Measurements from ENCODE around the gene EPHA8. TPM values are rescaled to one million over a fixed set of nuclear protein-coding genes. Genes with fewer than 3 reads are reported as not detected.

Gene EPHA8
- total and polyA plus RNA-seq, 2 donors from 2014 or later = 0.09 TPM; not detected in 1

DNA sequence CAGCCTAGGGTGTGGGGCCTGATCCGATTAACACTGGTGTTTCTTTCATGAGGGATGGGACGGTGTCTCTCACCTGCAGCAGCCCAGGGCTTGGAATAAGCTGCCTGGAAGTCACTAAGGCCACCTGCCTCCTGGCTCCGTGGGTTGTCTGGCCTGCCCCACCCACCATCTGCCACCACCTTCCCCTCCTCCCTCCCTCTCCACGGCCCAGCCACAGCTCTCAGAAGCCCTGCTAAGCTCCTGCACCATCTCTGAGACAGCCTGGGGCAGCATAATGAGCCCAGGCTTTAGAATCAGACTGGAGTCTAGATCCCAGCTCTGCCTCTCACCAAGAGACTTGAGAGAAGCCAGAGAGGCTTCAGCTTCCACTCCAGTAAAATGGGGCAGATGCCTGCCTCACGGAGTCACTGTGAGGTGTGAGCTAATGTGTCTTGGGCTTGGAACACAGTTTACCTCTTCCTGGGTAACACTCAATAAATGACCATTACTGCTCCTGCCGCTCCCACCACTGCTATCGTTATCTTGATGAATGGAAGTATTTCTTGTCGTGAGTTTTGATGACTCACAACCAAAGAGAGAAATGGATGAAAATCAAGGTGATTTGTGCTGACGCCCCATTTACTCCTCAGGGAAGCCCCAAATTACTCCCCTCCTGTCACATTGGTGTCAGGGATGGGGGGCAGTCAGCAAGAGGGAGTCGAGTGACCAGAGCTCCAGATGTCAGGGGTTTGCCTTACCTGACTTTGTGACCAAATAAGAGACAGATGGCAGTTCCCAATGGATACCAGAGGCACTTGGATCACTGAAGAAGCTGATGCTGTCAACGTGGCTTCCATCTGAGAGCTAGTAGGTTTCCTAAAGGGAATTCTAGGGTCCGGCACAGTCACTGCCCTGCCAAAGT, 49.6 kb downstream of the EPHA8 start:
- no peak overlapping the region for H3K27ac ChIP-seq (ENCODE audit: low read depth in 2 of 2, low read length in 2 of 2)
- H3K4me1 ChIP-seq (ENCODE audit: control insufficient read depth in 2 of 3, insufficient read depth in 2 of 3, low read depth in 1 of 3, low read length in 3 of 3) = no peaks in the 10 kb centered on the region
- no peak overlapping the region for H3K9ac ChIP-seq (ENCODE audit: low read length in 3 of 3)
- TF ChIP-seq, protein P1, sequence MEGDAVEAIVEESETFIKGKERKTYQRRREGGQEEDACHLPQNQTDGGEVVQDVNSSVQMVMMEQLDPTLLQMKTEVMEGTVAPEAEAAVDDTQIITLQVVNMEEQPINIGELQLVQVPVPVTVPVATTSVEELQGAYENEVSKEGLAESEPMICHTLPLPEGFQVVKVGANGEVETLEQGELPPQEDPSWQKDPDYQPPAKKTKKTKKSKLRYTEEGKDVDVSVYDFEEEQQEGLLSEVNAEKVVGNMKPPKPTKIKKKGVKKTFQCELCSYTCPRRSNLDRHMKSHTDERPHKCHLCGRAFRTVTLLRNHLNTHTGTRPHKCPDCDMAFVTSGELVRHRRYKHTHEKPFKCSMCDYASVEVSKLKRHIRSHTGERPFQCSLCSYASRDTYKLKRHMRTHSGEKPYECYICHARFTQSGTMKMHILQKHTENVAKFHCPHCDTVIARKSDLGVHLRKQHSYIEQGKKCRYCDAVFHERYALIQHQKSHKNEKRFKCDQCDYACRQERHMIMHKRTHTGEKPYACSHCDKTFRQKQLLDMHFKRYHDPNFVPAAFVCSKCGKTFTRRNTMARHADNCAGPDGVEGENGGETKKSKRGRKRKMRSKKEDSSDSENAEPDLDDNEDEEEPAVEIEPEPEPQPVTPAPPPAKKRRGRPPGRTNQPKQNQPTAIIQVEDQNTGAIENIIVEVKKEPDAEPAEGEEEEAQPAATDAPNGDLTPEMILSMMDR (IDR thresholded peaks at IDR 0.05; ENCODE audit: borderline replicate concordance, extremely low read depth, insufficient read depth) = no peak
- H3K4me3 ChIP-seq (ENCODE audit: low read length in 3 of 3) = no peak overlapping the region
- DNase-seq = no peak
- peaks cover 2% of the 10 kb centered on the region for H3K27me3 ChIP-seq (ENCODE audit: control insufficient read depth, insufficient read depth, low read length)
- H3K36me3 ChIP-seq (ENCODE audit: control insufficient read depth in 2 of 3, insufficient read depth in 3 of 3, low read length in 3 of 3) = no peaks in the 10 kb centered on the region
- intact Hi-C loops (cut with DNase I) = no loop called here
- H3K9me3 ChIP-seq (ENCODE audit: control insufficient read depth in 2 of 3, insufficient read depth in 1 of 3, low read length in 3 of 3) = no peaks in the 10 kb centered on the region
- FAIRE-seq = no peak

DNA sequence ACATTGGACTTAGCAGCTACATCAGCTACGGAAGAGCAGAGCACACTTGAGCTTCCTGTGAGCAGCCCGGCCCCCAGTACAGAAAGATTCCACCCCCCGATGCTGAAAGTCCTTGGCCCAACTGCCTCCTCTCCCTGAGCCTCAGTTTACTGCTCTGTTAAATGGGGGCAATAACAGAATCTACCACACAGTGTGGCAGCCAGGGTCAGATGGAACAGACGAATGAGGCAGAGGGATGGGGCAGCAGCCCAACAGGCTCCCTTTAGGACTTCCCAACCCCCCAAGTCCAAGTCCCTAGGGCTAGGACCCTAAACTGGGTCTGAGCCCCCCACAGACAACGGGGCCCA, 50.3 kb downstream of the EPHA8 start:
- Histone ChIP-seq H3K27ac (ENCODE audit: low read depth in 2 of 2, low read length in 2 of 2) (no peak overlapping the region), H3K4me3 (ENCODE audit: low read length in 3 of 3) (no peak overlapping the region), H3K36me3 (ENCODE audit: control insufficient read depth in 2 of 3, insufficient read depth in 3 of 3, low read length in 3 of 3) (no peaks in the 10 kb centered on the region), H3K9me3 (ENCODE audit: control insufficient read depth in 2 of 3, insufficient read depth in 1 of 3, low read length in 3 of 3) (no peaks in the 10 kb centered on the region), H3K27me3 (ENCODE audit: control insufficient read depth, insufficient read depth, low read length) (peaks cover 2% of the 10 kb centered on the region), H3K9ac (ENCODE audit: low read length in 3 of 3) (no peak overlapping the region), H3K4me1 (ENCODE audit: control insufficient read depth in 2 of 3, insufficient read depth in 2 of 3, low read depth in 1 of 3, low read length in 3 of 3) (no peaks in the 10 kb centered on the region)
- DNase-seq (no peak), FAIRE-seq (no peak)
- TF ChIP-seq, protein P1 (IDR thresholded peaks at IDR 0.05; ENCODE audit: borderline replicate concordance, extremely low read depth, insufficient read depth) = no peak
- intact Hi-C loops (cut with DNase I) = no loop called here

DNA sequence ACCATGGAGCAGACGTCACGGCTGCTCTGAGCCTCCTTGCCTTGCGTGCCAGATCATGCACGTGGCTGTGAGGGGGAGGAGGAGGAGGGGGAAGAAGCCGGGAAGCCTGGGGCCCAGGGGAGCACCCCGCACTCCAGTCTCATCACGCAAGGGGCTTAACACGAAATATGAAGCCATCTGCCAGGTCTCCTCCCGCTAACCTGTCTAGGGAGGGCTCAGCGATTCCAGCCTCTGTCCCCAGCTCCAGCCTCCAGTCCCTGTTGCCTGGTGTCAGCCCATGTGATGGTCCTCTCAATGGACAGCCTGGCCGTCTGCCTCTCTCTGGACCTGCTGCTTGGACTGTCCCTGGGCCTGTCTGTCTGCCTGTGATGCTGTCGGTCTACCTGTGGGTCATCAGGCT, 50.7 kb downstream of the EPHA8 start:
- H3K27ac ChIP-seq (ENCODE audit: low read depth in 2 of 2, low read length in 2 of 2) = no peak overlapping the region
- TF ChIP-seq, protein P1 (IDR thresholded peaks at IDR 0.05; ENCODE audit: borderline replicate concordance, extremely low read depth, insufficient read depth) = no peak
- no peak for FAIRE-seq

More for the DNA sequence above, 50.7 kb downstream of the EPHA8 start:
- H3K9me3 ChIP-seq (ENCODE audit: control insufficient read depth in 2 of 3, insufficient read depth in 1 of 3, low read length in 3 of 3) = no peaks in the 10 kb centered on the region
- no peaks in the 10 kb centered on the region for H3K4me1 ChIP-seq (ENCODE audit: control insufficient read depth in 2 of 3, insufficient read depth in 2 of 3, low read depth in 1 of 3, low read length in 3 of 3)
- DNase-seq = no peak
- no peaks in the 10 kb centered on the region for H3K36me3 ChIP-seq (ENCODE audit: control insufficient read depth in 2 of 3, insufficient read depth in 3 of 3, low read length in 3 of 3)
- H3K4me3 ChIP-seq (ENCODE audit: low read length in 3 of 3) = no peak overlapping the region
- H3K9ac ChIP-seq (ENCODE audit: low read length in 3 of 3) = no peak overlapping the region
- H3K27me3 ChIP-seq (ENCODE audit: control insufficient read depth, insufficient read depth, low read length) = peaks cover 2% of the 10 kb centered on the region
- intact Hi-C loops (cut with DNase I) = no loop called here
